Gastrocnemius medialis (tissue), 4 donors: ENCODE measurements around the gene USP46. TPM values are rescaled to one million over a fixed set of nuclear protein-coding genes. Genes with fewer than 3 reads are reported as not detected.

Experiments
- ATAC-seq, 2 donors: fragments of 150-250 bp; one replicate each; pipeline ENCODE4 v1.9.1; 2016
- DNase-seq, 2 donors: peaks; one replicate each; pipeline ENCODE4 v3.0.0-alpha.2; 2019
- H3K27ac ChIP-seq, 4 donors: fragments of 200-600 bp; sonication (generic); 1 replicate in 1 of 4; 2 replicates in 3 of 4; pipeline ENCODE4 v1.5.1; 2016 to 2018; ENCODE audit warnings: mild to moderate bottlenecking in 2 of 4, moderate library complexity in 1 of 4
- H3K27me3 ChIP-seq, 3 donors: fragments of 200-600 bp; sonication (generic) in 2 of 3; 1 replicate in 1 of 3; 2 replicates in 2 of 3; pipeline versions ENCODE4 v1.5.1 to v1.6.0; 2016 to 2019; ENCODE audit warnings: mild to moderate bottlenecking in 1 of 3, moderate library complexity in 1 of 3
- H3K36me3 ChIP-seq, 2 donors: fragments of 200-600 bp; sonication (generic) in 1 of 2; one replicate each; pipeline ENCODE4 v1.5.1; 2017 to 2018
- H3K4me1 ChIP-seq, 2 donors: fragments of 200-600 bp; sonication (generic) in 1 of 2; one replicate each; pipeline ENCODE4 v1.5.1; 2016 to 2017; ENCODE audit warnings: mild to moderate bottlenecking in 2 of 2
- H3K4me3 ChIP-seq, 4 donors: fragments of 200-600 bp; sonication (generic) in 3 of 4; 1 replicate in 1 of 4; 2 replicates in 3 of 4; pipeline ENCODE4 v1.5.1; 2016 to 2019; ENCODE audit warnings: mild to moderate bottlenecking in 2 of 4
- H3K9me3 ChIP-seq, 3 donors: fragments of 200-600 bp; sonication (generic) in 2 of 3; 1 replicate in 1 of 3; 2 replicates in 2 of 3; pipeline ENCODE4 v1.5.1; 2016 to 2019
- POLR2A ChIP-seq, 2 donors: fragments of 450-650 bp; IDR thresholded peaks; one replicate each; pipeline ENCODE4 v1.6.1; 2017; ENCODE audit warnings: antibody characterized with exemption in 2 of 2, mild to moderate bottlenecking in 2 of 2, moderate library complexity in 2 of 2
- in situ Hi-C, 4 donors: fragments of 200-750 bp; cut with MboI; loops; one replicate each; pipeline versions ENCODE4 v1.15.0 to v1.8.0; 2017; ENCODE audit warnings: low sequenced_read_pairs in 4 of 4
- intact Hi-C: fragments of 100-400 bp; cut with DNase I; formaldehyde crosslinking; loops from one replicate; pipeline ENCODE4 v1.15.1; 2023; ENCODE audit warnings: low total_unique reads
- total RNA-seq, 4 donors: library from RNA; depleted of rRNA; stranded (reverse); fragments of >200 nt; gene quantifications; one replicate each; pipeline versions ENCODE4 v1.1.0 to v1.2.3, GENCODE V29; 2016
- TF ChIP-seq, protein P1 (sequence below), 5 experiments: fragments of 450-650 bp in 3 of 5; fragments of 200-600 bp in 2 of 5; sonication (generic) in 2 of 5; IDR thresholded peaks in 4 of 5; conservative IDR thresholded peaks in 1 of 5; 1 replicate in 4 of 5; 2 replicates in 1 of 5; pipeline ENCODE4 v1.5.1; 2016 to 2019; ENCODE audit warnings: antibody characterized with exemption in 5 of 5, mild to moderate bottlenecking in 3 of 5, moderate library complexity in 3 of 5

Gene USP46
- total RNA-seq, 4 donors from 2014 or later: 8.9 to 13.2 (median 11.8) TPM

DNA sequence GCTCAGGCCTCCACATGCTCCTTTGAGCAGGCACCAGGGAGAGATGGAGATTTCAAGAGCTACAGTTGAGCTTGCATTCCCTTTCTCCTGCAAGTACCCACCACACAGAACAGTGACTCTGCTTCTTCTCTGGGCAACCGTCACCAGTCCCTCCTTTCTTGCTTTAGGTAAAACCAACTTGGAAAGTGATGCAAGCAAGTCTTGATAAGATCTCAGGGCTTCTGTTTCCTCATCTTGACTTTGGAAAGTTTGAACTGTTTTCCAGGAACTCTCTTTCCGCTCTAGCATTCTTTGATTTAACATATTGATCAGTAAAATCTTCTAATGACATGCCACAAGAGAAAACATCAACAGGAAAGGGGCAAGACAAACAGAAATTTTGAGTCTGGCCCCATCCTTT is 73.7 kb downstream of the USP46 start:
- no peaks in the 10 kb centered on the region for H3K9me3 ChIP-seq
- H3K27me3 ChIP-seq: no peaks in the 10 kb centered on the region
- no peak overlapping the region for H3K4me3 ChIP-seq
- ATAC-seq: no peak
- H3K4me1 ChIP-seq: no peaks in the 10 kb centered on the region
- in situ Hi-C loops: no loop called here
- no peak for TF ChIP-seq POLR2A (IDR thresholded peaks at IDR 0.05)
- TF ChIP-seq, protein P1, sequence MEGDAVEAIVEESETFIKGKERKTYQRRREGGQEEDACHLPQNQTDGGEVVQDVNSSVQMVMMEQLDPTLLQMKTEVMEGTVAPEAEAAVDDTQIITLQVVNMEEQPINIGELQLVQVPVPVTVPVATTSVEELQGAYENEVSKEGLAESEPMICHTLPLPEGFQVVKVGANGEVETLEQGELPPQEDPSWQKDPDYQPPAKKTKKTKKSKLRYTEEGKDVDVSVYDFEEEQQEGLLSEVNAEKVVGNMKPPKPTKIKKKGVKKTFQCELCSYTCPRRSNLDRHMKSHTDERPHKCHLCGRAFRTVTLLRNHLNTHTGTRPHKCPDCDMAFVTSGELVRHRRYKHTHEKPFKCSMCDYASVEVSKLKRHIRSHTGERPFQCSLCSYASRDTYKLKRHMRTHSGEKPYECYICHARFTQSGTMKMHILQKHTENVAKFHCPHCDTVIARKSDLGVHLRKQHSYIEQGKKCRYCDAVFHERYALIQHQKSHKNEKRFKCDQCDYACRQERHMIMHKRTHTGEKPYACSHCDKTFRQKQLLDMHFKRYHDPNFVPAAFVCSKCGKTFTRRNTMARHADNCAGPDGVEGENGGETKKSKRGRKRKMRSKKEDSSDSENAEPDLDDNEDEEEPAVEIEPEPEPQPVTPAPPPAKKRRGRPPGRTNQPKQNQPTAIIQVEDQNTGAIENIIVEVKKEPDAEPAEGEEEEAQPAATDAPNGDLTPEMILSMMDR (IDR thresholded peaks at IDR 0.05 in 4 of 5, conservative IDR thresholded peaks at IDR 0.05 in 1 of 5): no peak
- H3K27ac ChIP-seq: no peak overlapping the region
- no peaks in the 10 kb centered on the region for H3K36me3 ChIP-seq
- intact Hi-C loops: no loop called here
- no peak for DNase-seq

- in situ Hi-C loops: no loop called here
- TF ChIP-seq POLR2A (IDR thresholded peaks at IDR 0.05): no peak
- TF ChIP-seq, protein P1 (IDR thresholded peaks at IDR 0.05 in 4 of 5, conservative IDR thresholded peaks at IDR 0.05 in 1 of 5): no peak
These were observed 79.4 kb downstream of the USP46 start for GRCh38 chr4:52579602-52580272.

DNA sequence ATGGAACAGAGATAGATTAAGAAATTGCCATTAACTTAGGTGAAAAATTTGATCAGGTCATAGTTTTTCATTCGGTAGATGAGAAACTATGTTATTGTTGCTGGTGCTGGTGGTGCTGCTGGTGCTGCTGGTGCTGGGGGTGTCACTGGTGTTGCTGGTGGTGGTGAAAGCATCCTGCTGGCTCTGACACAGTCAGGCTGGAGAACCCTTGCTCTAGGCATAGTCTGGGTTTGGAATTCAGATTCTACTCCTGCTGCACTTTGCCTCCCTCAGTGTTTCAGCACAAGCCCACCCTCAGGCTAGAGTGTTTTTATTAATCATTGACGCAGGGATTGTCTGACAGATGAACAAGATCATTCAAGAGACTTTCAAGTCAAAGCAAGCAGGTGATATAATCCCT is 80.2 kb downstream of the USP46 start:
- no peak for TF ChIP-seq POLR2A (IDR thresholded peaks at IDR 0.05)
- TF ChIP-seq, protein P1 (IDR thresholded peaks at IDR 0.05 in 4 of 5, conservative IDR thresholded peaks at IDR 0.05 in 1 of 5): no peak
- no peaks in the 10 kb centered on the region for H3K36me3 ChIP-seq
- intact Hi-C loops: no loop called here
- DNase-seq (no peak), ATAC-seq (no peak)
- in situ Hi-C loops: no loop called here
- no peaks in the 10 kb centered on the region for H3K27me3 ChIP-seq
- H3K4me1 ChIP-seq: no peaks in the 10 kb centered on the region
- H3K4me3 ChIP-seq: no peak overlapping the region
- no peaks in the 10 kb centered on the region for H3K9me3 ChIP-seq
- no peak overlapping the region for H3K27ac ChIP-seq

More at GRCh38 chr4:52579602-52580272, 79.4 kb downstream of the USP46 start:
- ATAC-seq (no peak), DNase-seq (no peak)
- Histone ChIP-seq H3K27me3 (no peaks in the 10 kb centered on the region), H3K9me3 (no peaks in the 10 kb centered on the region), H3K4me1 (no peaks in the 10 kb centered on the region), H3K27ac (no peak overlapping the region), H3K36me3 (no peaks in the 10 kb centered on the region), H3K4me3 (no peak overlapping the region)
- intact Hi-C loops: no loop called here

DNA sequence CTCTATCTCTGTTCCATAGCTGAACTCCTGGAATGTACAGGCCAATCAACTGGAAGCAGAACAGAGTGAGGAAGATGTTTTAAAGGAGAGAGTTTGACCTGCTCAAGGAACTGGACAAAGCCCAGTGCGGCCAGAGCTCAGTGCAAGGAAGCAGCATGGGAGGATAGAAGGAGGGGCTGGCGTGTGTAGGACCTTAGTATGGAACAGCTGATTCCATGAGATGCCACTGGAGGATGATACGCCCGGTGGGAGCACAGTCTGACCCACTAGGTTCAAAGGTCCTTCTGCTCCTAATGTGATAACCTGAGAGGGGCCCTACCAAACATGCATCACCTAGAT is 81.5 kb downstream of the USP46 start:
- no peaks in the 10 kb centered on the region for H3K36me3 ChIP-seq
- TF ChIP-seq POLR2A (IDR thresholded peaks at IDR 0.05): no peak
- TF ChIP-seq, protein P1 (IDR thresholded peaks at IDR 0.05 in 4 of 5, conservative IDR thresholded peaks at IDR 0.05 in 1 of 5): no peak
- no peak overlapping the region for H3K4me3 ChIP-seq
- in situ Hi-C loops: no loop called here
- H3K27ac ChIP-seq: no peak overlapping the region
- intact Hi-C loops: no loop called here
- no peaks in the 10 kb centered on the region for H3K9me3 ChIP-seq
- H3K27me3 ChIP-seq: no peaks in the 10 kb centered on the region
- ATAC-seq (no peak), DNase-seq (no peak)
- H3K4me1 ChIP-seq: no peaks in the 10 kb centered on the region
